KMS-11 (cell line): Measurements from ENCODE around the gene BTBD9.

Source experiments
- H2AFZ ChIP-seq: fragments of 200-600 bp; sonication (generic); 2 replicates; pipeline ENCODE4 v1.6.1; 2016; ENCODE audit warnings: antibody characterized with exemption, mixed run types, low read depth
- H3K27ac ChIP-seq: fragments of 200-600 bp; sonication (generic); 2 replicates; pipeline ENCODE4 v1.6.1; 2016; ENCODE audit warnings: mild to moderate bottlenecking, mixed run types
- H3K27me3 ChIP-seq: fragments of 200-600 bp; sonication (generic); 2 replicates; pipeline ENCODE4 v1.6.1; 2017; ENCODE audit warnings: mild to moderate bottlenecking, low read depth, mixed run types, moderate library complexity; ENCODE audit not compliant: insufficient read depth
- H3K36me3 ChIP-seq: fragments of 200-600 bp; sonication (generic); 2 replicates; pipeline ENCODE4 v1.6.1; 2017; ENCODE audit warnings: mild to moderate bottlenecking, mixed run types; ENCODE audit not compliant: insufficient read depth
- H3K4me1 ChIP-seq: fragments of 200-600 bp; sonication (generic); 2 replicates; pipeline ENCODE4 v1.6.1; 2016; ENCODE audit warnings: mild to moderate bottlenecking, low read depth, mixed run types; ENCODE audit not compliant: poor library complexity, severe bottlenecking
- H3K4me2 ChIP-seq: fragments of 200-600 bp; sonication (generic); 2 replicates; pipeline ENCODE4 v1.7.0; 2016; ENCODE audit warnings: mild to moderate bottlenecking, mixed run types
- H3K4me3 ChIP-seq: fragments of 200-600 bp; sonication (generic); IDR thresholded peaks from 2 replicates; pipeline ENCODE4 v1.6.1; 2017; ENCODE audit warnings: low read depth, low read length, mixed read lengths; ENCODE audit not compliant: insufficient read depth
- H3K79me2 ChIP-seq: fragments of 200-600 bp; sonication (generic); 2 replicates; pipeline ENCODE4 v1.6.1; 2016; ENCODE audit warnings: low read depth, mixed run types; ENCODE audit not compliant: insufficient read depth
- H3K9ac ChIP-seq: fragments of 200-600 bp; sonication (generic); 2 replicates; pipeline ENCODE4 v1.6.1; 2016; ENCODE audit warnings: mild to moderate bottlenecking, mixed run types
- H4K20me1 ChIP-seq: fragments of 200-600 bp; sonication (generic); 2 replicates; pipeline ENCODE4 v1.6.1; 2016; ENCODE audit warnings: mild to moderate bottlenecking, mixed run types; ENCODE audit not compliant: insufficient read depth
- TF ChIP-seq, protein P1 (sequence below): fragments of 200-600 bp; sonication (generic); conservative IDR thresholded peaks from 2 replicates; pipeline ENCODE4 v1.6.1; 2017; ENCODE audit warnings: low read depth, mild to moderate bottlenecking, antibody characterized with exemption, low read length, moderate library complexity, mixed read lengths

BTBD9 gene

DNA sequence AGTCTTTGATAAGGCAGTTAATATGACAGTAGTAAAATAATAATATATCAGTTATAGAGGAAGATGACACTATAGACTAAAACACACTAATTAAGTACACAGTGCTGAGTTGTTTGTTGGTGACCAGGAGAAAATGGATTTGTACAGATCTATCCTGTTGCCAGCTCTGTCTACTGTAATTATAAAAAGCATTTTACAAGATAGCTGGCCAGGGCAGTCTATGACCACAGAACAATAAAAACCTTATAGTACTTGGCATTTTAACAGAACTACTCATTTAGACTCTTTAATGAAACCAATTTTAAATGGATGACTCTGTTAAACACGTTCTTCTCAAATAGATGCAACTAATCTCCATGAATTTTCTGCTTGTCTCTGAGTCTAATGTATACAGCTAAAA, 367.5 kb downstream of the BTBD9 start:
- H3K36me3 ChIP-seq = no peaks in the 10 kb centered on the region
- H3K27me3 ChIP-seq = no peaks in the 10 kb centered on the region
- H3K4me3 ChIP-seq = no peak overlapping the region
- TF ChIP-seq, protein P1, sequence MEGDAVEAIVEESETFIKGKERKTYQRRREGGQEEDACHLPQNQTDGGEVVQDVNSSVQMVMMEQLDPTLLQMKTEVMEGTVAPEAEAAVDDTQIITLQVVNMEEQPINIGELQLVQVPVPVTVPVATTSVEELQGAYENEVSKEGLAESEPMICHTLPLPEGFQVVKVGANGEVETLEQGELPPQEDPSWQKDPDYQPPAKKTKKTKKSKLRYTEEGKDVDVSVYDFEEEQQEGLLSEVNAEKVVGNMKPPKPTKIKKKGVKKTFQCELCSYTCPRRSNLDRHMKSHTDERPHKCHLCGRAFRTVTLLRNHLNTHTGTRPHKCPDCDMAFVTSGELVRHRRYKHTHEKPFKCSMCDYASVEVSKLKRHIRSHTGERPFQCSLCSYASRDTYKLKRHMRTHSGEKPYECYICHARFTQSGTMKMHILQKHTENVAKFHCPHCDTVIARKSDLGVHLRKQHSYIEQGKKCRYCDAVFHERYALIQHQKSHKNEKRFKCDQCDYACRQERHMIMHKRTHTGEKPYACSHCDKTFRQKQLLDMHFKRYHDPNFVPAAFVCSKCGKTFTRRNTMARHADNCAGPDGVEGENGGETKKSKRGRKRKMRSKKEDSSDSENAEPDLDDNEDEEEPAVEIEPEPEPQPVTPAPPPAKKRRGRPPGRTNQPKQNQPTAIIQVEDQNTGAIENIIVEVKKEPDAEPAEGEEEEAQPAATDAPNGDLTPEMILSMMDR = no peak
- H4K20me1 ChIP-seq = no peaks in the 10 kb centered on the region
- peaks cover 6% of the 10 kb centered on the region for H3K4me1 ChIP-seq
- no peak overlapping the region for H3K9ac ChIP-seq
- no peak overlapping the region for H3K27ac ChIP-seq
- no peak overlapping the region for H3K4me2 ChIP-seq
- H3K79me2 ChIP-seq = no peaks in the 10 kb centered on the region
- no peak overlapping the region for H2AFZ ChIP-seq

DNA sequence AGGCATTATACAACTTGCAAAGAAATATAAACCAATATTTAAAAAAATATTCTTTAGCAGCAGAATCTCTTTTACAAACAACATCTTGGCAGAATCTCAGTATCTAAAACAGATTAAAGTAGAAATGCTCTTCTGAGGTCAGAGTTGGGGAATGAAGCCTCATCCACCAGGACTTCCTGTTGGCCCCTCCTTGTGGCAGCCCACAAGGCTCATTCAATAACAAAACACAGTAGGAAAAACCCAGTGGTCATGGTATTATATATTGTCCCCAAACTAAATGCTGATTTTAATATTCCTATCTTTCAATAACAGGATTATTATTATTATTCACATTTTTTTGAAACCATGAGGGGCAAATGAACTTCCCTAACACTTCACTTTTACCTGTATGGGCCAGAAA, 368.6 kb downstream of the BTBD9 start:
- no peaks in the 10 kb centered on the region for H4K20me1 ChIP-seq
- peaks cover 6% of the 10 kb centered on the region for H3K4me1 ChIP-seq
- TF ChIP-seq, protein P1 = no peak
- H3K4me2 ChIP-seq = no peak overlapping the region
- no peak overlapping the region for H2AFZ ChIP-seq
- H3K9ac ChIP-seq = no peak overlapping the region
- no peaks in the 10 kb centered on the region for H3K36me3 ChIP-seq
- no peaks in the 10 kb centered on the region for H3K79me2 ChIP-seq
- no peaks in the 10 kb centered on the region for H3K27me3 ChIP-seq
- H3K27ac ChIP-seq = no peak overlapping the region
- no peak overlapping the region for H3K4me3 ChIP-seq

DNA sequence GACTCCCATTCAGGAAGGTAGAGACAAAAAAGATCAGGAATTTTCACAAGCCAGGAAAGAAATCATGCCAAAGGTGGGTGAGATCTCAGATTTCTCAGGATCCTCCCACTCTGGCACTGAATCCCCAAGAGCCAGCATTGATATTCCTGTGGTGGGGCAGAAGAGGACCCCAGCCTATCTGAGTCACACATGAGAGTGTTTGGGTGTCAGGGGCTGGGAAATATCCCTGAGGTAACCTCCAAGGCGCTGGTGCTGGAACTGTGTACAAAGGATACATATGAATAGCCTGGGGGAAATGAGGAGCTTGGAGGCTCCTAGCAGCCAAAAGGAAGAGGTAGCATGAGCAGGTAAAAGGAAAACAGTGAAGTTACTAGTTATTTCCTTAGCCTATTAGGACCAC, 369.4 kb downstream of the BTBD9 start:
- Histone ChIP-seq H3K36me3 (no peaks in the 10 kb centered on the region), H4K20me1 (no peaks in the 10 kb centered on the region), H3K27me3 (no peaks in the 10 kb centered on the region), H3K4me3 (no peak overlapping the region), H3K9ac (no peak overlapping the region), H3K4me2 (no peak overlapping the region), H2AFZ (no peak overlapping the region), H3K4me1 (peaks cover 6% of the 10 kb centered on the region), H3K27ac (no peak overlapping the region), H3K79me2 (no peaks in the 10 kb centered on the region)
- TF ChIP-seq, protein P1 = no peak

DNA sequence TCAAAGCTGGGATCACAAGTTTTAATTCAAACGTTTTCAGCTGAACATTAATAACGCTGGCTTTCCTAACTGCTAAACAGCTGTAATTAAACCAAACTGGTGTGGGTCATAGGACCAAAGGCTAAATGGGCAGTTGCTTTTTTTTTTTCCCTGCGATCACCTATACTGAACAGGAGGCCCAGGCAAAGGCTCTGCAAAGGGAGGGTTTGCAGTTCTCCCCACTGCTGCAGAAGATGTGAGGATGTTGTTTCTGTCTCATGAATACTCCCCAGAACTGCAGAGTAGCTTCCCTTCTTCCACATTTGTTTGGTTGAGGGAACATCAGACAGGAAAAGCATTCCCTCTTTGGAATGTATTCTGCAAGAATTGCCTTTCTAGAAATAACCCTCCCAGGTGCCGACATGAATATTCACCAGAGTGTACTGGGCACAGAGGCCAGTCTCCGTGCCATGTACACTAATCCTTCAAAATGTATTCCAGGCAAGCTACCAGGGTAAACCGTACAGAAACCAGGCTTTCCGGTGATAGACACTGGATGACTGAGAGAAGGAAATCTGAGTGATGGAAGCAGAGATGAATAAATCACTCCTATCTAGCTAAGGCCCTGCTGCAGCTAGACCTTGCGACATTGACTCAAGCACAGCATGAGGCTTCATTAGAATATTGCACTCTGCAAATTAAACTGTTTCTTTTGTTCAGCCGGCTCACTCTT, 370.1 kb downstream of the BTBD9 start:
- H3K27me3 ChIP-seq = no peaks in the 10 kb centered on the region
- no peaks in the 10 kb centered on the region for H3K79me2 ChIP-seq
- no peak overlapping the region for H3K27ac ChIP-seq
- no peaks in the 10 kb centered on the region for H4K20me1 ChIP-seq
- no peak overlapping the region for H2AFZ ChIP-seq
- H3K4me1 ChIP-seq = peaks cover 6% of the 10 kb centered on the region
- no peak overlapping the region for H3K9ac ChIP-seq
- TF ChIP-seq, protein P1 = no peak
- H3K4me2 ChIP-seq = no peak overlapping the region
- no peak overlapping the region for H3K4me3 ChIP-seq
- no peaks in the 10 kb centered on the region for H3K36me3 ChIP-seq
